ENCODE measurements around the gene RTRAF.

GRCh38 chr14:52032204-52032801, 43.0 kb downstream of the RTRAF start:
- TF ChIP-seq CTCF (conservative IDR thresholded peaks at IDR 0.05; ENCODE audit: low read depth, low read length), result no peak
- TF ChIP-seq EZH2 (IDR thresholded peaks at IDR 0.05; ENCODE audit: low read length, unreplicated experiment), result no peak
- TF ChIP-seq EZH2phosphoT487 (IDR thresholded peaks at IDR 0.05; ENCODE audit: borderline replicate concordance, low read length), result no peak
